Measurements from ENCODE around the gene ZNF580.

The ZNF580 gene

GRCh38 chr19:55667006-55667381, 26.2 kb downstream of the ZNF580 start:
- H3K9me3 Mint-ChIP-seq = no peaks in the 10 kb centered on the region
- H3K36me3 Mint-ChIP-seq (ENCODE audit: low read depth) = peaks cover 54% of the 10 kb centered on the region
- no peaks in the 10 kb centered on the region for H3K27me3 Mint-ChIP-seq (ENCODE audit: low read depth)
- H3K27ac Mint-ChIP-seq = no peak overlapping the region
- peaks cover 17% of the 10 kb centered on the region for H3K4me1 Mint-ChIP-seq (ENCODE audit: low read depth)
- no peak overlapping the region for H3K4me3 Mint-ChIP-seq

DNA sequence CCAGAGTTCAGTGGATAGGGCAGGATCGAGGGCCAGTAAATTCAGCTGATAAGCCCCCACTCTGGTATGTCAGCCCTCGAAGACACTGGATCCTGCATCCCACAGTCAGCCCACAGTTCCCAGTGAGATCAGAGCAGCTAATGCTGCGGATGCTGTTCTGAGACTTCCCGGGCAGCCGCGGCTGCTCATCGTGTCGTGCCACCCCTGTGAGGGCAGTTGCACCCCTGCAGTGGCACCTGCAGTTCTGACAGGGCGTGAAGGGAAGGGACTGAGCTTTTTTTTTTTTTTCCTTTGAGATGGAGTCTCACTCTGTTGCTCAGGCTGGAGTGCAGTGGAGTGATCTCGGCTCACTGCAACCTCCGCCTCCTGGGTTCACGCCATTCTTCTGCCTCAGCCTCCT, 26.7 kb downstream of the ZNF580 start:
- Mint-ChIP-seq H3K27me3 (ENCODE audit: low read depth) (no peaks in the 10 kb centered on the region), H3K36me3 (ENCODE audit: low read depth) (peaks cover 55% of the 10 kb centered on the region), H3K4me1 (ENCODE audit: low read depth) (peaks cover 16% of the 10 kb centered on the region), H3K27ac (no peak overlapping the region), H3K9me3 (no peaks in the 10 kb centered on the region), H3K4me3 (no peak overlapping the region)

GRCh38 chr19:55667958-55668357, 27.2 kb downstream of the ZNF580 start:
- no peak overlapping the region for H3K4me3 Mint-ChIP-seq
- peaks cover 11% of the 10 kb centered on the region for H3K4me1 Mint-ChIP-seq (ENCODE audit: low read depth)
- no peak overlapping the region for H3K27ac Mint-ChIP-seq
- H3K36me3 Mint-ChIP-seq (ENCODE audit: low read depth) = peaks cover 50% of the 10 kb centered on the region
- no peaks in the 10 kb centered on the region for H3K27me3 Mint-ChIP-seq (ENCODE audit: low read depth)
- no peaks in the 10 kb centered on the region for H3K9me3 Mint-ChIP-seq

DNA sequence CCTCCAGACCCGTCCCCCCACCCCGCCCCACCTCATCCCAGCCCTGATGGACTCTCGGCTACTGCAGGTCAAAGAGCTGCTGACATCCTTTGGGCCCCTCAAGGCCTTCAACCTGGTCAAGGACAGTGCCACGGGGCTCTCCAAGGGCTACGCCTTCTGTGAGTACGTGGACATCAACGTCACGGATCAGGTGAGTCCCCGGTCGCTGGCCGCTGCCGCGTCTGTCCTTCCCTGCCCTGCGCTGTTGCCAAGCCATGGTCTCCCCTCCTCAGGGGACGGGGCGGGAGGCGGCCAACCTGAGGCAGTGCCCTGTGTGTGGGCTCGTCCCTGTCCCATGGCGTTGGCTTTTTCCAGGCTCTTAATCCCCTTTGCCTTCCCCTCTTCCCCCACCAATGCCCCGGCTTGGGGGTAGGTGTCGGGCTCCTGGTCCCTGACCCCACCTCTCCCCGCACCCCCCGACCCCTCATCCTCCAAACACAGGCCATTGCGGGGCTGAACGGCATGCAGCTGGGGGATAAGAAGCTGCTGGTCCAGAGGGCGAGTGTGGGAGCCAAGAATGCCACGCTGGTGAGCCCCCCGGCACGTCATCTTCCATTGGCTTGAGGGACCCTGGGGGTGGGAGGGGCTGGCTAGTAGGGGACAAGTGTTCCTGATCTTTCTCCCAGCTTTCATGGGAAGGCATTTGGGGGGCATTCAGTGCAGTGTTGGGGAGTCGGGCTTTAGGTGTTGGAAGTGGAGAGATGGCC, 28.0 kb downstream of the ZNF580 start:
- Mint-ChIP-seq H3K9me3 (no peaks in the 10 kb centered on the region), H3K36me3 (ENCODE audit: low read depth) (peaks cover 42% of the 10 kb centered on the region), H3K4me3 (no peak overlapping the region), H3K4me1 (ENCODE audit: low read depth) (peaks cover 14% of the 10 kb centered on the region), H3K27me3 (ENCODE audit: low read depth) (no peaks in the 10 kb centered on the region), H3K27ac (no peak overlapping the region)

DNA sequence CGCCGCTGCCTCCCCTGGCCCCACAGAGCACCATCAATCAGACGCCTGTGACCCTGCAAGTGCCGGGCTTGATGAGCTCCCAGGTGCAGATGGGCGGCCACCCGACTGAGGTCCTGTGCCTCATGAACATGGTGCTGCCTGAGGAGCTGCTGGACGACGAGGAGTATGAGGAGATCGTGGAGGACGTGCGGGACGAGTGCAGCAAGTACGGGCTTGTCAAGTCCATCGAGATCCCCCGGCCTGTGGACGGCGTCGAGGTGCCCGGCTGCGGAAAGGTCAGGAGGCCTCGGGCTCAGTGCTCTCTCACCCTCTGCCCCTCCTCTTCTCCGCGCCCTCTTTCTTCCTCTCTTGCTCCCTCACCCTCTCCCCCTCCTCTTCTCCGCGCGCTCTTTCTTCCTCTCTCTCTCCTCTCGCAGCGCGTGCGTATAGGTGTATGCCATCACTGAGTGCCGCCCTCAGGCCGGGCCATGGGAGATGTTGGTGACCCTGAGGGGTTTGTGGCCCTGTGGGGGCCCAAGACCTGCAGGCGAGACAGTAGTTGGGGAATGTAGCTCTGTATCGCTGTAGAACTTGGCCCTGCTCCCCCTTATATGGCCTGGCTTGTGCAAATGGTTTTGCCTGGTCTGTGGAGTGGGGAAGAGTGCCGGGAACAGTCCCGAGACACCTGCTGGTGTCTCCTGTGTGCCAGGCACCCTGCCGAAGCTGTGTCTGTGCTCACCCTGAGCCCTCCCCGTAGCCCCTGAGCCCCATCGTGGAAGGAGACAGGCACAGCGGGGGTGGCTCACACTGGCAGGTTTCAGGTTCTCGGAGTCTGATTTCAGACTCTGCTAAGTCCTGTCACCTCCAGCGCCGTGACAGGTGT, 28.8 kb downstream of the ZNF580 start:
- H3K4me1 Mint-ChIP-seq (ENCODE audit: low read depth) = peaks cover 18% of the 10 kb centered on the region
- no peak overlapping the region for H3K4me3 Mint-ChIP-seq
- H3K27me3 Mint-ChIP-seq (ENCODE audit: low read depth) = no peaks in the 10 kb centered on the region
- H3K36me3 Mint-ChIP-seq (ENCODE audit: low read depth) = peaks cover 37% of the 10 kb centered on the region
- no peak overlapping the region for H3K27ac Mint-ChIP-seq
- no peaks in the 10 kb centered on the region for H3K9me3 Mint-ChIP-seq

- H3K4me3 Mint-ChIP-seq = no peak overlapping the region
- peaks cover 18% of the 10 kb centered on the region for H3K4me1 Mint-ChIP-seq (ENCODE audit: low read depth)
- H3K36me3 Mint-ChIP-seq (ENCODE audit: low read depth) = peaks cover 39% of the 10 kb centered on the region
- no peak overlapping the region for H3K27ac Mint-ChIP-seq
- no peaks in the 10 kb centered on the region for H3K9me3 Mint-ChIP-seq
- no peaks in the 10 kb centered on the region for H3K27me3 Mint-ChIP-seq (ENCODE audit: low read depth)
These were observed 29.7 kb downstream of the ZNF580 start for GRCh38 chr19:55670280-55671053.

- Mint-ChIP-seq H3K27me3 (ENCODE audit: low read depth) (no peaks in the 10 kb centered on the region), H3K4me1 (ENCODE audit: low read depth) (peaks cover 23% of the 10 kb centered on the region), H3K9me3 (no peaks in the 10 kb centered on the region), H3K27ac (no peak overlapping the region), H3K36me3 (ENCODE audit: low read depth) (peaks cover 37% of the 10 kb centered on the region), H3K4me3 (no peak overlapping the region)
These were observed 30.2 kb downstream of the ZNF580 start for GRCh38 chr19:55671054-55671378.

GRCh38 chr19:55672418-55672817, 31.6 kb downstream of the ZNF580 start:
- no peaks in the 10 kb centered on the region for H3K9me3 Mint-ChIP-seq

GRCh38 chr19:55673465-55673864, 32.7 kb downstream of the ZNF580 start:
- Mint-ChIP-seq H3K27ac (peak overlapping the region; percentile 65), H3K9me3 (no peaks in the 10 kb centered on the region), H3K4me3 (no peak overlapping the region), H3K4me1 (ENCODE audit: low read depth) (peaks cover 40% of the 10 kb centered on the region), H3K27me3 (ENCODE audit: low read depth) (no peaks in the 10 kb centered on the region), H3K36me3 (ENCODE audit: low read depth) (peaks cover 36% of the 10 kb centered on the region)

More at GRCh38 chr19:55672418-55672817, 31.6 kb downstream of the ZNF580 start:
- Mint-ChIP-seq H3K36me3 (ENCODE audit: low read depth) (peaks cover 33% of the 10 kb centered on the region), H3K4me1 (ENCODE audit: low read depth) (peaks cover 33% of the 10 kb centered on the region), H3K27ac (no peak overlapping the region), H3K4me3 (no peak overlapping the region), H3K27me3 (ENCODE audit: low read depth) (no peaks in the 10 kb centered on the region)

DNA sequence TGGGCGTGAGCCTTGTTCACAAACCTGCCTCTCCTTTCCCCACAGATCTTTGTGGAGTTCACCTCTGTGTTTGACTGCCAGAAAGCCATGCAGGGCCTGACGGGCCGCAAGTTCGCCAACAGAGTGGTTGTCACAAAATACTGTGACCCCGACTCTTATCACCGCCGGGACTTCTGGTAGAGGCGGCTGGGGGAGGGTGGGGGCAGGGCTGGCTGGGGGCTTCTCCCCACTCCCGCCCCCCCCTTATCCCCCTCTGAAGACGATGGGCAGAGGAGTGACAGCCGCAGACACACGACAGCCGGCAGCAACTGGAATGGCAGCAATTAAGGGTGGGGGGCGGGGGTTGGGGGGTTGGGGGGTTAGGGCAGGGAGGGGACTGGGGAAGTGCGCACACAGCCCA, 33.1 kb downstream of the ZNF580 start:
- Mint-ChIP-seq H3K4me3 (no peak overlapping the region), H3K4me1 (ENCODE audit: low read depth) (peaks cover 40% of the 10 kb centered on the region), H3K9me3 (no peaks in the 10 kb centered on the region), H3K36me3 (ENCODE audit: low read depth) (peaks cover 41% of the 10 kb centered on the region), H3K27ac (peak overlapping the region; percentile 65), H3K27me3 (ENCODE audit: low read depth) (no peaks in the 10 kb centered on the region)

DNA sequence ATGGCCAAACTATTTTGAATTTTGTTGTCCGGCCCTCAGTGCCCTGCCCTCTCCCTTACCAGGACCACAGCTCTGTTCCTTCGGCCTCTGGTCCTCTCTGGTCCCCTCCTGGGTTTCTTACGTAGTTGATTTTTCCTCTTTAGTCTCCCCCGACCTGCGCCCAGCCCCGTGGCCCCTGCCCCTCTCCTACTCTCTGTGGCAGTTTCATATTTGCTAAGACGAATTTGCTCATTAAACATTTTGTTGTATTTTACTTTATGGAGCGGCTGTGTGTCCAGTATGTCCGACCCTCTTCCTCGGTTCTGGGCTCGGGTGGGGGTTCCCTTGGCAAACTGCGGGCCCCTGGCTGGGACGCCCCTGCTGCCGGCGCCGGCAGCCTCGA, 33.6 kb downstream of the ZNF580 start:
- Mint-ChIP-seq H3K27ac (peak overlapping the region; percentile 76), H3K27me3 (ENCODE audit: low read depth) (no peaks in the 10 kb centered on the region), H3K4me1 (ENCODE audit: low read depth) (peaks cover 42% of the 10 kb centered on the region), H3K36me3 (ENCODE audit: low read depth) (peaks cover 40% of the 10 kb centered on the region), H3K9me3 (no peaks in the 10 kb centered on the region), H3K4me3 (peak overlapping the region; percentile 37)

DNA sequence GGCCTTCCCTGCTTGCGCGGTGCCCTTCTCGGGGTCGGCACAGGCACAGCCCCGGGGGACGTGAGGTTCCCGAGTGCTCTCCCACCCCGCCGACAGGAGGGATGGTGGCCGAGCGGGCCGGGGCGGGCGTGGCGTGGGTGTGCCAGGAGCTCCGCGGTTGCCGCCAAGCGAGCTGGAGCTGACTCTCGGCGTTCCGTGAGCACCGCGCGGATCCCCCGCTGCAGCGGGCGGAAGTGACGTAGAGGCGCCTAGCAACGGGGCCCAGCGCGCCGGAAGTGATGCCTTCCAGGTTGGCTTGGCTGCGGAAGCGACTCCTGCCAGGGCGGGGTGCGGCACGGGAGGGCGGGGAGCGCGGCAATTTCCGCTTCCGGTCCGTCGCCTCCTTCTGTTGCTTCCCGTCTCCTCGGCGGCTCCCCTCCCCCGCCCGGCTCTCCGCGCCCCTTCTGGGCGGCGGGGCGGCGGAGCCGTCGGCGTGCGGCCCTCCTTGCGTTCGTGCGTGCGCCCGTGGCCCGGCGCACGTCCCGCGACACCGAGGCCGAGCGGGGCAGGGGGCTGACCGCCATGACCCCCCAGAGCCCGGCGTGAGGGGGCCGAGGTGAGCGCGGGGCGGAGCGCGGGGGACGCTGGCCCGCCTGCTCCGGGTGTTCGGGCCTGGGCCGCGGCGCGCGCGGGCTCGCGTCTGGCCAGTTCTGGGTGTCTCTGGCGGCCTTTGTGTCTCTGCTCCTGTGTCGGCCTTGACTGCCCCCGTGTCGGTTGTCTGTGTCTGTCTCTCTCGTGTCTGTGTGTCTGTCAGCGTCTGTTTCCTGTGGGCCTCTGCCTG, 34.2 kb downstream of the ZNF580 start, which contains the start of gene EPN1:
Gene EPN1, plus strand, starts transcription at position 386 of the 820 bp plus-strand sequence. CDS start 3,402 bp downstream, outside the sequence.
- Mint-ChIP-seq H3K36me3 (ENCODE audit: low read depth) (peaks cover 34% of the 10 kb centered on the region), H3K9me3 (no peaks in the 10 kb centered on the region), H3K27me3 (ENCODE audit: low read depth) (no peaks in the 10 kb centered on the region), H3K4me1 (ENCODE audit: low read depth) (peaks cover 46% of the 10 kb centered on the region), H3K4me3 (peak within 1 kb of the TSS; percentile 97), H3K27ac (peak within 1 kb of the TSS; percentile 93)

- H3K27me3 Mint-ChIP-seq (ENCODE audit: low read depth) = no peaks in the 10 kb centered on the region
- peaks cover 28% of the 10 kb centered on the region for H3K36me3 Mint-ChIP-seq (ENCODE audit: low read depth)
- peaks cover 45% of the 10 kb centered on the region for H3K4me1 Mint-ChIP-seq (ENCODE audit: low read depth)
- H3K27ac Mint-ChIP-seq = peak overlapping the region; percentile 93
- peak overlapping the region; percentile 97 for H3K4me3 Mint-ChIP-seq
- H3K9me3 Mint-ChIP-seq = no peaks in the 10 kb centered on the region
These were observed 35.0 kb downstream of the ZNF580 start for GRCh38 chr19:55675661-55676354.
